OCI-LY7 (cell line): Measurements from ENCODE around the gene LRG1. TPM values are rescaled to one million over a fixed set of nuclear protein-coding genes. Genes with fewer than 3 reads are reported as not detected.

Experiments used
- BruUV-seq: library from RNA; stranded (reverse); fragments of 400-500 nt; replicated peaks from 2 replicates; lab custom pipeline; 2021; lab: Mats Ljungman, UMichigan
- CTCF ChIA-PET: fragments of 300-600 bp; sonication (Branson Sonifier 250); formaldehyde crosslinking; loops from one replicate; lab custom pipeline; 2022; ENCODE audit warnings: antibody characterized with exemption; ENCODE audit not compliant: unreplicated experiment; lab: Charles Lee
- POLR2A ChIA-PET: fragments of 300-600 bp; sonication (Branson Sonifier 250); formaldehyde crosslinking; loops from one replicate; lab custom pipeline; 2022; ENCODE audit warnings: antibody characterized with exemption; lab: Charles Lee
- DNase-seq: peaks from one replicate; pipeline ENCODE4 v3.0.0-alpha.2; 2015; ENCODE audit warnings: low spot score
- H2AFZ ChIP-seq: fragments of 200-600 bp; sonication (generic), shearing (Covaris generic); 2 replicates; pipeline ENCODE4 v1.6.1; 2014; ENCODE audit warnings: mild to moderate bottlenecking, antibody characterized with exemption, low read length, moderate library complexity
- H3K27ac ChIP-seq: fragments of 200-600 bp; sonication (generic); 2 replicates; pipeline ENCODE4 v1.5.1; 2014; ENCODE audit warnings: mixed run types, low read depth, mild to moderate bottlenecking, moderate library complexity, low read length, inconsistent platforms; ENCODE audit not compliant: poor library complexity, severe bottlenecking
- H3K36me3 ChIP-seq: fragments of 200-600 bp; sonication (generic); 2 replicates; pipeline ENCODE4 v1.6.1; 2014; ENCODE audit warnings: mild to moderate bottlenecking, antibody characterized with exemption, low read length, moderate library complexity, mixed read lengths; ENCODE audit not compliant: insufficient read depth
- H3K4me1 ChIP-seq: fragments of 200-600 bp; sonication (generic); 2 replicates; pipeline ENCODE4 v1.5.1; 2014; ENCODE audit warnings: mild to moderate bottlenecking, low read length; ENCODE audit not compliant: insufficient read depth, poor library complexity, severe bottlenecking
- H3K4me2 ChIP-seq: fragments of 200-600 bp; sonication (generic); 2 replicates; pipeline ENCODE4 v1.6.1; 2014; ENCODE audit warnings: mild to moderate bottlenecking, low read length
- H3K4me3 ChIP-seq: fragments of 200-600 bp; sonication (generic); 2 replicates; pipeline ENCODE4 v1.5.1; 2014; ENCODE audit warnings: mild to moderate bottlenecking, low read depth, low read length; ENCODE audit not compliant: poor library complexity, severe bottlenecking
- H3K79me2 ChIP-seq: fragments of 200-600 bp; sonication (generic); 2 replicates; pipeline ENCODE4 v1.6.1; 2016; ENCODE audit warnings: low read depth, mild to moderate bottlenecking, low read length, moderate library complexity, mixed read lengths; ENCODE audit not compliant: insufficient read depth
- H3K9me2 ChIP-seq: fragments of 200-600 bp; sonication (generic); 2 replicates; pipeline ENCODE4 v1.6.1; 2016; ENCODE audit warnings: mild to moderate bottlenecking, low read length, mixed read lengths; ENCODE audit not compliant: insufficient read depth
- H3K9me3 ChIP-seq: fragments of 200-600 bp; sonication (generic); 2 replicates; pipeline ENCODE4 v1.6.1; 2014; ENCODE audit warnings: mild to moderate bottlenecking, mixed run types, low read length, mixed read lengths
- H4K20me1 ChIP-seq: fragments of 200-600 bp; sonication (generic); 2 replicates; pipeline ENCODE4 v1.6.1; 2014; ENCODE audit warnings: mild to moderate bottlenecking, antibody characterized with exemption, low read length, moderate library complexity, mixed read lengths; ENCODE audit not compliant: insufficient read depth
- EZH2phosphoT487 ChIP-seq: fragments of 200-600 bp; sonication (generic); IDR thresholded peaks from 2 replicates; pipeline ENCODE4 v1.6.1; 2018; ENCODE audit warnings: low read depth, borderline replicate concordance, mild to moderate bottlenecking, mixed run types, antibody characterized with exemption, low read length, moderate library complexity, mixed read lengths
- intact Hi-C: fragments of 100-400 bp; cut with micrococcal nuclease; formaldehyde crosslinking; loops from one replicate; pipeline ENCODE4 v1.10.0; 2022; ENCODE audit not compliant: unreplicated experiment
- total RNA-seq, 2 experiments: library from RNA; depleted of rRNA in 1 of 2; stranded (reverse); fragments of >200 nt in 1 of 2; shearing (Covaris generic) in 1 of 2; gene quantifications; 2 replicates each; pipeline ENCODE4 v1.2.3, GENCODE V29; 2014 to 2022
- TF ChIP-seq, protein P1 (sequence below): fragments of 200-600 bp; sonication (generic); conservative IDR thresholded peaks from 2 replicates; pipeline ENCODE4 v1.5.1; 2014; ENCODE audit warnings: mild to moderate bottlenecking, antibody characterized with exemption, low read length, moderate library complexity, mixed read lengths

LRG1 gene
- total RNA-seq, 2 experiments from 2014 or later, result 1.6 to 1.9 TPM

DNA sequence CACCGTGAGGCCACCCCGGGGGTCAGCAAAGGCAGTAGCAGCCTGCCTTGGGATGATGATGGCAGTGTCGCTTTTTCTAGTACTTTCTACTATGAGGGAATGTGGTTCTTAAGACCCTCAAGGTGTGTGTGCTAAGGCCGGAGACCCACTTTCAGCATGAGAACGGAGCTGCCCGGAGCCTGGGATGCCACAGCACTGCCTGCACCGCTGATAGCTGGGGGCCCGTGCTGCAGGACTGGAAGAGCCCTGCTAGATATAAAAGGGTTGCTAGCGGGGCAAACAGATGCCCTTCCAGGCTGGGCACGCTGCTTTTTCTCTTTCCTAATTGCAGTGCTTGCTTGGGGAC lies 36.0 kb downstream of the LRG1 start:
- Histone ChIP-seq H2AFZ (no peak overlapping the region), H3K4me2 (no peak overlapping the region), H3K9me3 (no peaks in the 10 kb centered on the region), H3K4me3 (no peak overlapping the region), H3K4me1 (no peaks in the 10 kb centered on the region), H3K79me2 (no peaks in the 10 kb centered on the region), H4K20me1 (no peaks in the 10 kb centered on the region), H3K9me2 (no peaks in the 10 kb centered on the region), H3K36me3 (peaks cover 14% of the 10 kb centered on the region; the same call in 1 of the 2 replicates), H3K27ac (no peak overlapping the region)
- no TSS peak for BruUV-seq
- intact Hi-C loops, result no loop called here
- DNase-seq, result no peak
- ChIA-PET CTCF (no interaction called here), POLR2A (no interaction called here)
- TF ChIP-seq, protein P1, sequence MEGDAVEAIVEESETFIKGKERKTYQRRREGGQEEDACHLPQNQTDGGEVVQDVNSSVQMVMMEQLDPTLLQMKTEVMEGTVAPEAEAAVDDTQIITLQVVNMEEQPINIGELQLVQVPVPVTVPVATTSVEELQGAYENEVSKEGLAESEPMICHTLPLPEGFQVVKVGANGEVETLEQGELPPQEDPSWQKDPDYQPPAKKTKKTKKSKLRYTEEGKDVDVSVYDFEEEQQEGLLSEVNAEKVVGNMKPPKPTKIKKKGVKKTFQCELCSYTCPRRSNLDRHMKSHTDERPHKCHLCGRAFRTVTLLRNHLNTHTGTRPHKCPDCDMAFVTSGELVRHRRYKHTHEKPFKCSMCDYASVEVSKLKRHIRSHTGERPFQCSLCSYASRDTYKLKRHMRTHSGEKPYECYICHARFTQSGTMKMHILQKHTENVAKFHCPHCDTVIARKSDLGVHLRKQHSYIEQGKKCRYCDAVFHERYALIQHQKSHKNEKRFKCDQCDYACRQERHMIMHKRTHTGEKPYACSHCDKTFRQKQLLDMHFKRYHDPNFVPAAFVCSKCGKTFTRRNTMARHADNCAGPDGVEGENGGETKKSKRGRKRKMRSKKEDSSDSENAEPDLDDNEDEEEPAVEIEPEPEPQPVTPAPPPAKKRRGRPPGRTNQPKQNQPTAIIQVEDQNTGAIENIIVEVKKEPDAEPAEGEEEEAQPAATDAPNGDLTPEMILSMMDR, result no peak
- no peak for TF ChIP-seq EZH2phosphoT487

DNA sequence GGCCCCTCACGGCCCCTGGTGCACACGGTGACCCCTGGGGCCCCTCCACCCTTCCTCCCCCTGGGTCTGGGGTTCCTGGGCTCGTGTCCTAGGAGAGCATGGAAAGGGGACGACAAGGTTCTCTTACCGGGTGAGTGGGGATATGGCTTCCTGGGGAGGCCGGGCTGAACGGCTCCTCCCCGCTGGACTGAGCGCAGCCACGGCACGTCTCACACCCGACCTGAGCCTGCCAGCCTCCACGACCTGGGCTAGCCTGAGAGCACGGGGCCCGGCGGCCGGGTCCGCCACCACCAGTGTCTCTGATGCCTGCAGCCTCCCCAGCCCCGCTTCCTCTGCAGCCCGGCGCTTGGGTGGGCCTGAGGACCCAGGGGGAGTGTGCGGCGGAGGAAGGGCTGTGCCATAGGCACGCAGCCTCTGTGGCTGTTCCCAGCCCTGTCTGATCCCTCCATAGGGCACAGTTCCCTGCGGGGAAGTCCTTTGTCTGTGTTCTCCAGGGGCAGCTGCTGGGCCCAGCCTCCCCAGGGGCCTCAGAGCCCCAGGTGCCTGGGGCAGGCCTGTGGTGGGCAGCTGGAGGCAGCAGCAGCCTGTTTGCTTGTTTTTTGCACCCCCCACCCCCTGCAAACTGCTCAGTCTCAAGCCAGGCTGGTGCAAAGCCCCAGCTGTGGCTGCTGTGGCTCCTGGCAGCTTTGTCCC lies 36.6 kb downstream of the LRG1 start:
- H3K36me3 ChIP-seq, result peaks cover 18% of the 10 kb centered on the region
- H3K79me2 ChIP-seq, result no peaks in the 10 kb centered on the region
- no peaks in the 10 kb centered on the region for H3K9me3 ChIP-seq
- no peak overlapping the region for H3K4me3 ChIP-seq
- CTCF ChIA-PET, result no interaction called here
- no TSS peak for BruUV-seq
- POLR2A ChIA-PET, result no interaction called here
- DNase-seq, result no peak
- H3K4me2 ChIP-seq, result no peak overlapping the region
- H3K4me1 ChIP-seq, result no peaks in the 10 kb centered on the region
- H3K27ac ChIP-seq, result no peak overlapping the region
- no peak overlapping the region for H2AFZ ChIP-seq
- intact Hi-C loops, result no loop called here
- TF ChIP-seq EZH2phosphoT487, result no peak
- TF ChIP-seq, protein P1, result no peak
- no peaks in the 10 kb centered on the region for H3K9me2 ChIP-seq
- H4K20me1 ChIP-seq, result no peaks in the 10 kb centered on the region

DNA sequence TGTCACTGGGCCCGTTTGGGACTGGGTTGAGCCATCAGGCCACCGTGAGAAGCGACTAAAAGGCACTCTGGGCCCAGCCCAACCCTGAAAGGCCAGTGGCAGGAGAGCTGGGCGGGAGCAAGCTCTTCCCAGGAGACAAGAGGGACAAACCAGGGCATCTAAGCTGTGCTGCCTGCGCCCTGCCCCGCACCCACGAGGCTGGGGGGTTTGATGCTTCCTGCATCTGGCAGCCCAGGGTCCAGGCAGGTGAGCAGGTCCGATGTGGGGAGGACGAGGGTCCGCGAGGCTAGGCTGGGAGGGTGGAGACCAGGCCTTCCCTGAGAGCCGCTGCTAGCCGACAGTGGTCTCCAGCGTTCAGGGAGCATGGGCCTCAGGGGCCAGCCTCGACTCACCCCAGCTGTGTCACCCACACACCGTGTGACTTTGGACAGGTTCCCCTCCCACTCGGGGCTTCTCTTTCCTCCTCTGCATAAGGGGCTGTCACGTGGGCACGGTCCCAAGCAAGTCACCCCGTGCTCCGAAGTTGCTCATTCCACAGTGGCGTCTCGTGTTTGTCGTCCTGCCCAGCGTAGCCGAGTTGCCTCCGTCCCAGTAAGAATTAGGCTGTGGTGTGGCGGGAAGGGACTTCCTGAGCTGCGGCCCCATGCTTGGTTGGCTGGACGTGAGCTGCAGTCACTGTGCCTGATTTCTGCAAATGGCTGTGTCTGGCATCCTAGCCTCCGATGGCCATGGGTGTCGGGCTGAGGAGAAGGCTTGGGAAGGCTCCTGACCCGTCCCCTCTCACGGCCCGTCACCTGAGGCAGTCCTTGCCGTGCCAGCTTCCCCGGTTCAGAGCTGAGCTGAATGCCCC lies 37.3 kb downstream of the LRG1 start:
- no peaks in the 10 kb centered on the region for H4K20me1 ChIP-seq
- H3K4me3 ChIP-seq, result no peak overlapping the region
- intact Hi-C loops, result no loop called here
- ChIA-PET CTCF (no interaction called here), POLR2A (no interaction called here)
- H3K9me2 ChIP-seq, result no peaks in the 10 kb centered on the region
- H3K4me2 ChIP-seq, result no peak overlapping the region
- DNase-seq, result no peak
- no peaks in the 10 kb centered on the region for H3K9me3 ChIP-seq
- H3K4me1 ChIP-seq, result no peaks in the 10 kb centered on the region
- TF ChIP-seq, protein P1, result no peak
- TF ChIP-seq EZH2phosphoT487, result no peak
- peaks cover 25% of the 10 kb centered on the region for H3K36me3 ChIP-seq
- H2AFZ ChIP-seq, result no peak overlapping the region
- H3K27ac ChIP-seq, result no peak overlapping the region
- BruUV-seq, result no TSS peak
- no peaks in the 10 kb centered on the region for H3K79me2 ChIP-seq
